GM12878 (cell line): ENCODE results near the gene FCHSD2. TPM values are rescaled to one million over a fixed set of nuclear protein-coding genes. Genes with fewer than 3 reads are reported as not detected.
A peak's percentile ranks its signal among the peaks of the same experiment; 100 is the strongest.

Source experiments
- ATAC-seq: fragments of 200-7000 bp; cut with Tn5 transposase; 3 replicates; pipeline ENCODE4 v1.9.1; 2020; ENCODE audit warnings: mild to moderate bottlenecking, moderate library complexity
- BruUV-seq: library from RNA; stranded (reverse); fragments of 400-500 nt; replicated peaks from 2 replicates; lab custom pipeline; 2021; lab: Mats Ljungman, UMichigan
- CTCF ChIA-PET: fragments of 300-600 bp; sonication (Branson Sonifier 250); formaldehyde crosslinking; extraction: SDS; loops from one replicate; lab custom pipeline; 2021; ENCODE audit warnings: inconsistent platforms; lab: Yijun Ruan, JAX
- POLR2A ChIA-PET: fragments of 350-600 bp; formaldehyde crosslinking; extraction: SDS; loops from one replicate; lab custom pipeline; 2021; ENCODE audit warnings: inconsistent platforms; lab: Charles Lee
- RAD21 ChIA-PET: fragments of 300-600 bp; sonication (Branson Sonifier 250); formaldehyde crosslinking; loops from one replicate; lab custom pipeline; 2023; ENCODE audit warnings: antibody characterized with exemption; ENCODE audit not compliant: unreplicated experiment; lab: Charles Lee
- SMC1A ChIA-PET: fragments of 300-600 bp; sonication (Branson Sonifier 250); formaldehyde crosslinking; loops from one replicate; lab custom pipeline; 2023; ENCODE audit not compliant: unreplicated experiment, uncharacterized antibody; lab: Charles Lee
- DNase-seq: peaks from one replicate; pipeline ENCODE4 v3.0.0-alpha.2; 2011; ENCODE audit warnings: low read depth, low spot score
- FAIRE-seq: peaks from 3 replicates; lab custom pipeline; 2011; peaks lifted over from hg19 to GRCh38; lab: Jason Lieb, UNC
- H2AFZ ChIP-seq: 2 replicates; pipeline ENCODE4 v1.6.0; 2011; ENCODE audit warnings: low read depth, low read length, control low read depth; ENCODE audit not compliant: control insufficient read depth
- H3K27ac ChIP-seq: 2 replicates; pipeline ENCODE4 v1.5.1; 2011; ENCODE audit warnings: control low read depth; ENCODE audit not compliant: control insufficient read depth, insufficient read depth
- H3K27me3 ChIP-seq, 2 experiments: replicated peaks in 1 of 2; 2 replicates each; pipeline versions ENCODE4 v1.6.0 to v1.6.1; 2011; ENCODE audit warnings: low read length in 1 of 2; ENCODE audit not compliant: control insufficient read depth in 2 of 2, insufficient read depth in 2 of 2
- H3K36me3 ChIP-seq, 2 experiments: 2 replicates each; pipeline ENCODE4 v1.5.1; 2011; ENCODE audit warnings: low read length in 1 of 2; ENCODE audit not compliant: control insufficient read depth in 2 of 2, insufficient read depth in 2 of 2
- H3K4me1 ChIP-seq: 2 replicates; pipeline ENCODE4 v1.6.1; 2011; ENCODE audit warnings: mild to moderate bottlenecking, low read length, moderate library complexity, mixed read lengths; ENCODE audit not compliant: control insufficient read depth, insufficient read depth
- H3K4me2 ChIP-seq: 2 replicates; pipeline ENCODE4 v1.6.0; 2011; ENCODE audit warnings: control low read depth; ENCODE audit not compliant: control insufficient read depth, insufficient read depth
- H3K4me3 ChIP-seq: fragments of 200-600 bp; sonication (generic); 2 replicates; pipeline ENCODE4 v1.5.1; 2016
- H3K79me2 ChIP-seq: 2 replicates; pipeline ENCODE4 v1.6.0; 2011; ENCODE audit warnings: low read length; ENCODE audit not compliant: control insufficient read depth, insufficient read depth
- H3K9ac ChIP-seq: 2 replicates; pipeline ENCODE4 v1.8.0; 2011; ENCODE audit warnings: low read length, control low read depth, mixed read lengths; ENCODE audit not compliant: control insufficient read depth, insufficient read depth
- H3K9me3 ChIP-seq: replicated peaks from 3 replicates; pipeline ENCODE4 v1.5.1; 2011; ENCODE audit warnings: mild to moderate bottlenecking, low read length; ENCODE audit not compliant: control insufficient read depth, insufficient read depth
- H4K20me1 ChIP-seq: 2 replicates; pipeline ENCODE4 v1.6.0; 2011; ENCODE audit not compliant: control insufficient read depth, insufficient read depth
- ATF7 ChIP-seq: fragments of 450-650 bp; IDR thresholded peaks from 2 replicates; pipeline ENCODE4 v1.6.1; 2016; ENCODE audit warnings: low read depth, mild to moderate bottlenecking
- CHD1 ChIP-seq: IDR thresholded peaks from 2 replicates; pipeline ENCODE4 v1.6.1; 2012; ENCODE audit warnings: low read depth, low read length, improper control_type of control experiment
- CHD2 ChIP-seq: IDR thresholded peaks from 2 replicates; pipeline ENCODE4 v1.6.1; 2011; ENCODE audit warnings: low read depth, low read length, improper control_type of control experiment, borderline replicate concordance
- CREM ChIP-seq: IDR thresholded peaks from 2 replicates; pipeline ENCODE4 v1.6.1; 2014; ENCODE audit warnings: antibody characterized with exemption, low read depth
- EED ChIP-seq: sonication (generic); IDR thresholded peaks from 2 replicates; pipeline ENCODE4 v1.6.1; 2016; ENCODE audit warnings: antibody characterized with exemption, low read depth
- FOS ChIP-seq: IDR thresholded peaks from 3 replicates; pipeline ENCODE4 v1.6.1; 2011; ENCODE audit warnings: borderline replicate concordance; ENCODE audit not compliant: insufficient read length; ENCODE audit errors: extremely low read depth
- GABPA ChIP-seq: IDR thresholded peaks from 2 replicates; pipeline ENCODE4 v1.6.1; 2014; ENCODE audit warnings: antibody characterized with exemption, low read depth, mild to moderate bottlenecking, inconsistent platforms
- HDAC6 ChIP-seq: fragments of 200-600 bp; sonication (generic); IDR thresholded peaks from one replicate; pipeline ENCODE4 v1.8.0; 2017; ENCODE audit warnings: antibody characterized with exemption; ENCODE audit not compliant: unreplicated experiment
- MEF2B ChIP-seq: fragments of 450-650 bp; IDR thresholded peaks from 2 replicates; pipeline ENCODE4 v1.6.1; 2018; ENCODE audit warnings: mild to moderate bottlenecking, moderate library complexity; ENCODE audit not compliant: partially characterized antibody, poor library complexity, severe bottlenecking
- MYC ChIP-seq: IDR thresholded peaks from 2 replicates; pipeline ENCODE4 v1.6.1; 2011; ENCODE audit warnings: mild to moderate bottlenecking, low read length, moderate library complexity, inconsistent platforms; ENCODE audit not compliant: insufficient read depth, insufficient replicate concordance, insufficient read length, severe bottlenecking
- NKRF ChIP-seq: fragments of 450-650 bp; conservative IDR thresholded peaks from 2 replicates; pipeline ENCODE4 v1.6.1; 2017; ENCODE audit warnings: mild to moderate bottlenecking, moderate library complexity
- NR2C1 ChIP-seq: fragments of 450-650 bp; IDR thresholded peaks from 2 replicates; pipeline ENCODE4 v1.6.1; 2017; ENCODE audit warnings: antibody characterized with exemption, mild to moderate bottlenecking, moderate library complexity
- PAX8 ChIP-seq: fragments of 450-650 bp; IDR thresholded peaks from 2 replicates; pipeline ENCODE4 v1.6.1; 2017; ENCODE audit warnings: mild to moderate bottlenecking, moderate library complexity
- RAD51 ChIP-seq: fragments of 450-650 bp; IDR thresholded peaks from 2 replicates; pipeline ENCODE4 v1.6.1; 2016; ENCODE audit warnings: moderate library complexity, mild to moderate bottlenecking, inconsistent platforms
- TBL1XR1 ChIP-seq: IDR thresholded peaks from 2 replicates; pipeline ENCODE4 v1.6.1; 2012; ENCODE audit warnings: low read depth, low read length, improper control_type of control experiment
- USF2 ChIP-seq: IDR thresholded peaks from 2 replicates; pipeline ENCODE4 v1.6.1; 2011; ENCODE audit warnings: low read depth, low read length, improper control_type of control experiment, borderline replicate concordance
- WGBS: methylation state at CpG from one replicate; pipeline ENCODE4 v1.1.6; 2016; ENCODE audit warnings: low lambda C conversion rate; ENCODE audit not compliant: insufficient replicate concordance, insufficient coverage; ENCODE audit errors: missing lambda C conversion rate; 5-methylcytosine and 5-hydroxymethylcytosine counted together
- in situ Hi-C: fragments of 300-500 bp; cut with MboI; formaldehyde crosslinking; loops from 9 replicates; pipeline ENCODE4 v1.14.3; 2018; ENCODE audit warnings: mixed read lengths
- intact Hi-C: fragments of 100-400 bp; cut with micrococcal nuclease; formaldehyde crosslinking; loops from one replicate; pipeline ENCODE4 v1.14.2; 2022; ENCODE audit not compliant: unreplicated experiment
- polyA plus RNA-seq, 11 experiments: library from polyadenylated mRNA; depleted of rRNA in 4 of 11; unstranded in 6 of 11; stranded (reverse) in 5 of 11; fragments of >200 nt; fragmentation: Nextera tagmentation in 4 of 11; fragmentation: Illumina TruSeq in 1 of 11; extraction: Ambion mirVana in 4 of 11; extraction: Trizol in 1 of 11; gene quantifications; 1 replicate in 1 of 11; 2 replicates in 10 of 11; pipeline versions ENCODE4 v1.2.1 to v1.2.3, GENCODE V29; 2011 to 2016; ENCODE audit warnings: inconsistent platforms in 2 of 11, missing spikeins in 2 of 11, low read depth in 1 of 11
- total RNA-seq, 4 experiments: library from RNA; depleted of rRNA in 3 of 4; stranded (reverse); fragments of >200 nt in 3 of 4; fragmentation: Illumina TruSeq in 1 of 4; extraction: Trizol in 1 of 4; gene quantifications; 2 replicates each; pipeline versions ENCODE4 v1.2.1 to v1.2.3, GENCODE V29; 2013 to 2021
- TF ChIP-seq, protein P1 (sequence below): fragments of 450-650 bp; IDR thresholded peaks from 2 replicates; pipeline ENCODE4 v1.6.1; 2014; ENCODE audit warnings: mild to moderate bottlenecking

Gene FCHSD2
- total and polyA plus RNA-seq, 10 of the 15 experiments (the other 5 are each of a cell fraction or from before 2014, with no cell fraction given), result 13.2 to 89.8 (median 47.8) TPM

DNA sequence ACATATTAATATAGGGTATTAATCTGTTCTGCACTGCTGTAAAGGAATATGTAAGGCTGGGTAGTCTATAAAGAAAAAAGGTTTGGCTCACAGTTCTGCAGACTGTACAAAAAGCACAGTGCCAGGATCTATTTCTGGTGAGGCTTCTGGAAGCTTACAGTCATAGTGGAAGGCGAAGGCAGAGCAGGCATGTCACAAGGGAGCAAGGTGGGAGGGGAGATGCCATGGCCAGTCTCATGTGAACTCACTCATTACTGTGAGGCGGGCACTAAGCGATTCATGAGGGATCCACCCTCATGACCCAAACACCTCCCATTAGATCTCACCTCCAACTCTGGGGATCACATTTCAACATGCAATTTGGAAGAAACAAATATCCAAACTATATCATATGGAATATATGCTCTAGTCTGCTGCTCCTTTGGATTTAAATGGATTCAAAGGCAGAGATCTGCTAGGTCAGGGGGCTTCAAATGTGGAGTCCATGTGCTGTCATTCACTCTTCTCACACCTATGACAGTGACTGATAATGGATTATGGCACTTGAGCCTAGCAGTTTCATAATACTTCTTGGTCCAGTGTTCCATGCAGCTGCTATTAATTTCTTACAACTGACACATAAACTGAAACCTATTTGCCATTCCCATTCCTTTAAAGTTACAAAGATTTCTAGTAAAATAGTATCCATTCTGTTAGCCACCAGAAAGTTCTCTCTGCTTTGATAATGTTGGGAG, 182.0 kb downstream of the FCHSD2 start:
- H4K20me1 ChIP-seq, result no peaks in the 10 kb centered on the region
- ChIA-PET RAD21 (no interaction called here), SMC1A (no interaction called here)
- H3K27me3 ChIP-seq, result no peaks in the 10 kb centered on the region
- no peak overlapping the region for H3K9ac ChIP-seq
- H3K27ac ChIP-seq, result no peak overlapping the region
- ATAC-seq (peak; percentile 21; the same call in 2 of the 3 replicates), DNase-seq (no peak), FAIRE-seq (no peak)
- in situ Hi-C loops (no loop called here), intact Hi-C loops (no loop called here)
- H2AFZ ChIP-seq, result no peak overlapping the region
- BruUV-seq, result no TSS peak
- TF ChIP-seq CHD1, result no peak
- no peak for TF ChIP-seq ATF7
- TF ChIP-seq, protein P1, sequence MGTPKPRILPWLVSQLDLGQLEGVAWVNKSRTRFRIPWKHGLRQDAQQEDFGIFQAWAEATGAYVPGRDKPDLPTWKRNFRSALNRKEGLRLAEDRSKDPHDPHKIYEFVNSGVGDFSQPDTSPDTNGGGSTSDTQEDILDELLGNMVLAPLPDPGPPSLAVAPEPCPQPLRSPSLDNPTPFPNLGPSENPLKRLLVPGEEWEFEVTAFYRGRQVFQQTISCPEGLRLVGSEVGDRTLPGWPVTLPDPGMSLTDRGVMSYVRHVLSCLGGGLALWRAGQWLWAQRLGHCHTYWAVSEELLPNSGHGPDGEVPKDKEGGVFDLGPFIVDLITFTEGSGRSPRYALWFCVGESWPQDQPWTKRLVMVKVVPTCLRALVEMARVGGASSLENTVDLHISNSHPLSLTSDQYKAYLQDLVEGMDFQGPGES, result no peak
- no peak for TF ChIP-seq TBL1XR1
- no peak for TF ChIP-seq GABPA
- TF ChIP-seq USF2, result no peak
- TF ChIP-seq CHD2, result no peak
- TF ChIP-seq NKRF, result no peak
- TF ChIP-seq HDAC6, result no peak
- TF ChIP-seq MEF2B, result no peak
- no peak for TF ChIP-seq NR2C1
- no peak for TF ChIP-seq CREM
- TF ChIP-seq PAX8, result no peak
- TF ChIP-seq RAD51, result no peak
- TF ChIP-seq FOS, result no peak
- TF ChIP-seq EED, result no peak
- TF ChIP-seq MYC, result no peak
- TF ChIP-seq, all 136 proteins: peak for 0
- Histone ChIP-seq H3K79me2 (no peaks in the 10 kb centered on the region; the same call in 1 of the 2 replicates), H3K9me3 (no peaks in the 10 kb centered on the region; the same call in 2 of the 3 replicates), H3K4me3 (no peak overlapping the region), H3K4me1 (peaks cover 6% of the 10 kb centered on the region; the same call in 1 of the 2 replicates), H3K4me2 (no peak overlapping the region), H3K36me3 (peaks cover 2 to 17% of the 10 kb centered on the region in 2 experiments)
- ChIA-PET POLR2A (no interaction called here), CTCF (interaction anchor here (1.0 kb wide), 1 partner anchor 218 kb away, joined by 3 read pairs; no protein-coding TSS in a partner anchor)
- 62% methylated on average over 3 of the region's 3 CpGs for WGBS
